GM10266 (cell line): Measurements from ENCODE around the gene FAM222A.

Experiments used
- DNase-seq: peaks from one replicate; pipeline ENCODE4 v3.0.0; 2012; ENCODE audit errors: extremely low spot score
- CTCF ChIP-seq: IDR thresholded peaks from 2 replicates; pipeline ENCODE4 v1.5.1; 2012; ENCODE audit warnings: mild to moderate bottlenecking, low read depth; ENCODE audit not compliant: control insufficient read depth, insufficient read depth; ENCODE audit errors: missing control alignments

FAM222A gene

GRCh38 chr12:109773384-109774011, 59.9 kb downstream of the FAM222A start:
- no peak for DNase-seq

GRCh38 chr12:109775172-109775881, 61.7 kb downstream of the FAM222A start:
- peak; percentile 84 for DNase-seq

More at GRCh38 chr12:109773384-109774011, 59.9 kb downstream of the FAM222A start:
- no peak for TF ChIP-seq CTCF

GRCh38 chr12:109776624-109777023, 63.0 kb downstream of the FAM222A start:
- no peak for TF ChIP-seq CTCF
- no peak for DNase-seq

More at GRCh38 chr12:109775172-109775881, 61.7 kb downstream of the FAM222A start:
- peak; percentile 77 for TF ChIP-seq CTCF

- TF ChIP-seq CTCF = no peak
- DNase-seq = peak; percentile 81
Measured at GRCh38 chr12:109777544-109777943, 63.9 kb downstream of the FAM222A start.

GRCh38 chr12:109778684-109779083, 65.1 kb downstream of the FAM222A start:
- no peak for TF ChIP-seq CTCF

GRCh38 chr12:109779382-109779781, 65.8 kb downstream of the FAM222A start:
- no peak for DNase-seq
- no peak for TF ChIP-seq CTCF

More at GRCh38 chr12:109778684-109779083, 65.1 kb downstream of the FAM222A start:
- no peak for DNase-seq

GRCh38 chr12:109781668-109782325, 68.2 kb downstream of the FAM222A start:
- no peak for DNase-seq
- TF ChIP-seq CTCF = no peak
